Activated CD4-positive, alpha-beta T cell treated with anti-CD3 and anti-CD28 coated beads, Interleukin-2, amount 10 ng/mL, durations not matched to agents 7 days and 5 days (primary cell): Measurements from ENCODE around the gene TUBB4B. TPM values are rescaled to one million over a fixed set of nuclear protein-coding genes. Genes with fewer than 3 reads are reported as not detected.

Experiments used
- CTCF ChIA-PET: fragments of 350-600 bp; sonication (Branson Sonifier 250); formaldehyde crosslinking; loops from one replicate; lab custom pipeline; 2021; ENCODE audit warnings: antibody characterized with exemption; lab: Charles Lee
- POLR2A ChIA-PET: fragments of 350-600 bp; sonication (Branson Sonifier 250); formaldehyde crosslinking; loops from one replicate; lab custom pipeline; 2021; ENCODE audit warnings: antibody characterized with exemption; lab: Charles Lee
- DNase-seq: peaks from one replicate; pipeline ENCODE4 v3.0.0-alpha.2; 2020
- H3K27ac Mint-ChIP-seq: one replicate; pipeline ENCODE4 v1.8.0; 2021; ENCODE audit warnings: mild to moderate bottlenecking, moderate library complexity, mixed read lengths
- H3K27me3 Mint-ChIP-seq: one replicate; pipeline ENCODE4 v1.8.0; 2021; ENCODE audit warnings: mixed read lengths
- H3K36me3 Mint-ChIP-seq: one replicate; pipeline ENCODE4 v1.8.0; 2021; ENCODE audit warnings: low read depth, mixed read lengths
- H3K4me1 Mint-ChIP-seq: one replicate; pipeline ENCODE4 v1.8.0; 2021; ENCODE audit warnings: mixed read lengths
- H3K4me3 Mint-ChIP-seq: one replicate; pipeline ENCODE4 v1.8.0; 2021; ENCODE audit warnings: mild to moderate bottlenecking, moderate library complexity, mixed read lengths
- H3K9me3 Mint-ChIP-seq: one replicate; pipeline ENCODE4 v1.8.0; 2021; ENCODE audit warnings: mixed read lengths
- total RNA-seq, 2 experiments: library from RNA; stranded (reverse); gene quantifications; one replicate each; pipeline ENCODE4 v1.2.3, GENCODE V29; 2021

TUBB4B gene
- total RNA-seq, 2 experiments from 2014 or later, result 355 to 382 TPM

DNA sequence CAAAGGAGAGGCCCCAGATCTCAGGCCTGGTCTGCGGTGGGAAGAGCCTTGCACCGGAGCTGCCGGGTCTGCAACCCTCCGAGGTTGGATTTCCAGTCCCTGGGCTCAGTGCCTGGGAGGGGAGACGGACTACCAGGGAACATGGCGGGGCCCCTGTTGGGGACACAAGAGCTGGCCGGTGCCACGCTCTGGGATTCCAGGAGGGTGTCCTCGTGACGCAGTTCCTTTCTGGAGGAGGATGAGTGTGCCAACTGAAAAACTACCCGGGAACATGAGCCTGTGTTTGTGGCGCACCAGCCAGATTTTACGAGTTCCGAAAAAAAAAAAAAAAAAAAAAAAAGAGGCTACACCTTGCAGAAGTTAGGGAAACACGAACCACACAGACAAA, 52.0 kb downstream of the TUBB4B start:
- ChIA-PET CTCF (interaction anchor here (1.2 to 1.7 kb wide), 2 partner anchors 9 to 11 kb away, joined by 3 to 5 read pairs; partner anchors contain the start of gene NRARP), POLR2A (no interaction called here)
- DNase-seq, result no peak
- H3K4me1 Mint-ChIP-seq, result peaks cover 5% of the 10 kb centered on the region
- no peak overlapping the region for H3K4me3 Mint-ChIP-seq
- no peak overlapping the region for H3K27ac Mint-ChIP-seq
- no peaks in the 10 kb centered on the region for H3K9me3 Mint-ChIP-seq
- peaks cover 30% of the 10 kb centered on the region for H3K27me3 Mint-ChIP-seq
- no peaks in the 10 kb centered on the region for H3K36me3 Mint-ChIP-seq

Other genes with a start within 250 kb of the TUBB4B start
- gene PAXX, start 248.9 kb upstream of the TUBB4B start, total RNA-seq, result 10 to 100 TPM; 80.2 to 98.4 TPM
- gene CLIC3, start 244.7 kb upstream of the TUBB4B start, total RNA-seq, result 1 to 10 TPM; 2.6 to 4.4 TPM
- 10 to 100 TPM; 67.7 to 70.3 TPM for gene ABCA2, start 213.1 kb upstream of the TUBB4B start, total RNA-seq
- 10 to 100 TPM in 1 of 2 experiments, 1 to 10 TPM in 1; 8.9 to 10.3 TPM for gene FUT7, start 209.2 kb upstream of the TUBB4B start, total RNA-seq
- gene NPDC1, start 195.1 kb upstream of the TUBB4B start, total RNA-seq, result 10 to 100 TPM; 35.5 to 41.4 TPM
- not detected for gene ENTPD2, start 187.2 kb upstream of the TUBB4B start, total RNA-seq
- 10 to 100 TPM; 33.8 to 40.6 TPM for gene SAPCD2, start 170.7 kb upstream of the TUBB4B start, total RNA-seq
- 10 to 100 TPM; 19.1 to 21.9 TPM for gene UAP1L1, start 163.8 kb upstream of the TUBB4B start, total RNA-seq
- gene MAN1B1, start 154.3 kb upstream of the TUBB4B start, total RNA-seq, result 10 to 100 TPM; 43.0 to 55.0 TPM
- 100 to 1,000 TPM; 206 to 259 TPM for gene DPP7, start 126.6 kb upstream of the TUBB4B start, total RNA-seq
- under 1 TPM in 1 of 2 experiments, not detected in 1; 0.05 TPM for gene GRIN1, start 102.1 kb upstream of the TUBB4B start, total RNA-seq
- gene LRRC26, start 71.2 kb upstream of the TUBB4B start, total RNA-seq, result not detected
- gene TMEM210, start 69.2 kb upstream of the TUBB4B start, total RNA-seq, result not detected
- 10 to 100 TPM; 61.3 to 76.1 TPM for gene ANAPC2, start 52.7 kb upstream of the TUBB4B start, total RNA-seq
- 10 to 100 TPM; 74.8 to 81.3 TPM for gene SSNA1, start 52.6 kb upstream of the TUBB4B start, total RNA-seq
- gene TPRN, start 40.5 kb upstream of the TUBB4B start, total RNA-seq, result 1 to 10 TPM; 8.9 TPM
- gene TMEM203, start 35.6 kb upstream of the TUBB4B start, total RNA-seq, result 10 to 100 TPM; 28.5 to 34.0 TPM
- 10 to 100 TPM; 38.4 to 44.2 TPM for gene NDOR1, start 35.6 kb upstream of the TUBB4B start, total RNA-seq
- gene RNF208, start 19.0 kb upstream of the TUBB4B start, total RNA-seq, result 1 to 10 TPM; 2.1 to 2.7 TPM
- under 1 TPM; 0.35 to 0.72 TPM for gene CYSRT1, start 16.1 kb upstream of the TUBB4B start, total RNA-seq
- gene RNF224, start 13.8 kb upstream of the TUBB4B start, total RNA-seq, result under 1 TPM in 1 of 2 experiments, not detected in 1; 0.10 TPM
- gene SLC34A3, start 10.4 kb upstream of the TUBB4B start, total RNA-seq, result not detected
- not detected for gene STPG3, start 10.0 kb downstream of the TUBB4B start, total RNA-seq
- 10 to 100 TPM; 54.1 to 66.6 TPM for gene NELFB, start 14.0 kb downstream of the TUBB4B start, total RNA-seq
- 1 to 10 TPM; 6.0 to 7.1 TPM for gene TOR4A, start 36.4 kb downstream of the TUBB4B start, total RNA-seq
- under 1 TPM; 0.32 to 0.44 TPM for gene NRARP, start 61.0 kb downstream of the TUBB4B start, total RNA-seq
- 10 to 100 TPM; 10.3 to 13.2 TPM for gene EXD3, start 181.9 kb downstream of the TUBB4B start, total RNA-seq
- 1 to 10 TPM in 1 of 2 experiments, under 1 TPM in 1; 0.46 to 1.1 TPM for gene NOXA1, start 182.1 kb downstream of the TUBB4B start, total RNA-seq
- gene ENTPD8, start 200.1 kb downstream of the TUBB4B start, total RNA-seq, result not detected
- 10 to 100 TPM; 57.6 to 60.3 TPM for gene NSMF, start 218.0 kb downstream of the TUBB4B start, total RNA-seq